GM12878 (cell line): ENCODE measurements around the gene MXRA7.

Experiments used
- CBFB ChIP-seq: IDR thresholded peaks from 2 replicates; pipeline ENCODE4 v1.6.1; 2016; ENCODE audit warnings: antibody characterized with exemption, low read depth
- CTCF ChIP-seq, 3 experiments: IDR thresholded peaks in 2 of 3; conservative IDR thresholded peaks in 1 of 3; 2 replicates each; pipeline ENCODE4 v1.5.1; 2011; ENCODE audit warnings: low read depth in 3 of 3, low read length in 3 of 3, mild to moderate bottlenecking in 3 of 3, control low read depth in 2 of 3, moderate library complexity in 2 of 3, inconsistent platforms in 1 of 3, mixed read lengths in 1 of 3; ENCODE audit not compliant: control insufficient read depth in 2 of 3, insufficient read depth in 1 of 3; ENCODE audit errors: extremely low read depth in 1 of 3
- HDGF ChIP-seq: fragments of 450-650 bp; IDR thresholded peaks from 2 replicates; pipeline ENCODE4 v1.6.1; 2016; ENCODE audit warnings: antibody characterized with exemption
- MEF2B ChIP-seq: fragments of 450-650 bp; IDR thresholded peaks from 2 replicates; pipeline ENCODE4 v1.6.1; 2018; ENCODE audit warnings: mild to moderate bottlenecking, moderate library complexity; ENCODE audit not compliant: partially characterized antibody, poor library complexity, severe bottlenecking
- USF1 ChIP-seq: IDR thresholded peaks from 2 replicates; pipeline ENCODE4 v1.6.1; 2011; ENCODE audit warnings: borderline replicate concordance, low read depth, mild to moderate bottlenecking, moderate library complexity, mixed read lengths, low read length; ENCODE audit not compliant: insufficient read depth; ENCODE audit errors: extremely low read length
- USF2 ChIP-seq: IDR thresholded peaks from 2 replicates; pipeline ENCODE4 v1.6.1; 2011; ENCODE audit warnings: low read depth, low read length, improper control_type of control experiment, borderline replicate concordance
- ZBTB11 ChIP-seq: fragments of 450-650 bp; formaldehyde crosslinking; IDR thresholded peaks from 2 replicates; pipeline ENCODE4 v1.5.0; 2022; ENCODE audit warnings: mild to moderate bottlenecking, missing genetic modification characterization

- TF ChIP-seq MEF2B, result no peak
- no peak for TF ChIP-seq CTCF (IDR thresholded peaks at IDR 0.05 in 2 of 3, conservative IDR thresholded peaks at IDR 0.05 in 1 of 3; ENCODE audit: control insufficient read depth in 2 of 3, extremely low read depth in 1 of 3, insufficient read depth in 1 of 3, low read depth in 3 of 3, low read length in 3 of 3)
- TF ChIP-seq ZBTB11 (CRISPR knock-in tag), result no peak
- no peak for TF ChIP-seq USF1
- TF ChIP-seq USF2, result no peak
- no peak for TF ChIP-seq HDGF
- no peak for TF ChIP-seq CBFB
Observed at GRCh38 chr17:76732734-76733617, 22.2 kb upstream of the MXRA7 start.
